Smooth muscle cell (in vitro differentiated cells): ENCODE results near the gene MARVELD1. TPM values are rescaled to one million over a fixed set of nuclear protein-coding genes. Genes with fewer than 3 reads are reported as not detected.

Experiments used
- DNase-seq: peaks from one replicate; lab custom pipeline; 2025; ENCODE audit not compliant: unreplicated experiment; lab: John Stamatoyannopoulos, UW
- H2AFZ ChIP-seq: fragments of 200-600 bp; sonication (generic); 2 replicates; pipeline ENCODE4 v1.6.0; 2016; ENCODE audit warnings: antibody characterized with exemption, low read depth, mild to moderate bottlenecking
- H3F3A ChIP-seq: fragments of 200-600 bp; sonication (generic); 2 replicates; pipeline ENCODE4 v1.6.0; 2017; ENCODE audit warnings: antibody characterized with exemption, low read depth
- H3K27ac ChIP-seq: fragments of 200-600 bp; sonication (generic); 2 replicates; pipeline ENCODE4 v1.5.1; 2016; ENCODE audit warnings: low read depth, mild to moderate bottlenecking
- H3K27me3 ChIP-seq: fragments of 200-600 bp; sonication (generic); 2 replicates; pipeline ENCODE4 v1.6.1; 2016; ENCODE audit warnings: low read depth, mild to moderate bottlenecking
- H3K36me3 ChIP-seq: fragments of 200-600 bp; sonication (generic); 2 replicates; pipeline ENCODE4 v1.5.1; 2016; ENCODE audit warnings: low read depth
- H3K4me1 ChIP-seq: fragments of 200-600 bp; sonication (generic); 2 replicates; pipeline ENCODE4 v1.5.1; 2016; ENCODE audit warnings: low read depth
- H3K4me2 ChIP-seq: fragments of 200-600 bp; sonication (generic); 2 replicates; pipeline ENCODE4 v1.6.0; 2016; ENCODE audit warnings: mild to moderate bottlenecking
- H3K4me3 ChIP-seq: fragments of 200-600 bp; sonication (generic); 2 replicates; pipeline ENCODE4 v1.5.1; 2016; ENCODE audit warnings: mild to moderate bottlenecking
- H3K79me2 ChIP-seq: fragments of 200-600 bp; sonication (generic); 2 replicates; pipeline ENCODE4 v1.6.0; 2016; ENCODE audit warnings: low read depth, mild to moderate bottlenecking
- H3K9ac ChIP-seq: fragments of 200-600 bp; sonication (generic); 2 replicates; pipeline ENCODE4 v1.6.0; 2016; ENCODE audit warnings: low read depth
- H3K9me3 ChIP-seq: fragments of 200-600 bp; sonication (generic); replicated peaks from 2 replicates; pipeline ENCODE4 v1.5.1; 2016; ENCODE audit warnings: low read depth
- H4K20me1 ChIP-seq: fragments of 200-600 bp; sonication (generic); 2 replicates; pipeline ENCODE4 v1.6.0; 2016; ENCODE audit warnings: low read depth
- CTCF ChIP-seq: fragments of 200-600 bp; sonication (generic); IDR thresholded peaks from 2 replicates; pipeline ENCODE4 v1.5.1; 2017; ENCODE audit warnings: borderline replicate concordance, mild to moderate bottlenecking, antibody characterized with exemption; ENCODE audit not compliant: insufficient read depth, poor library complexity, severe bottlenecking
- WGBS: methylation state at CpG from one replicate; pipeline ENCODE4 v1.1.7; 2016; ENCODE audit warnings: low lambda C conversion rate; 5-methylcytosine and 5-hydroxymethylcytosine counted together
- polyA plus RNA-seq: library from polyadenylated mRNA; unstranded; fragments of >200 nt; fragmentation: Nextera tagmentation; extraction: Ambion mirVana; gene quantifications from 2 replicates; pipeline ENCODE4 v1.2.1, GENCODE V29; 2016
- total RNA-seq: library from RNA; depleted of rRNA; stranded (reverse); fragments of >200 nt; gene quantifications from 2 replicates; pipeline ENCODE4 v1.2.3, GENCODE V29; 2014

The MARVELD1 gene
- total and polyA plus RNA-seq, 2 experiments from 2014 or later, result 46.3 to 132 TPM

GRCh38 chr10:97669571-97669970 is 44.0 kb upstream of the MARVELD1 start:
- Histone ChIP-seq H3K27me3 (no peaks in the 10 kb centered on the region), H3K4me3 (no peak overlapping the region), H3K79me2 (no peaks in the 10 kb centered on the region), H3K9ac (no peak overlapping the region), H3K4me2 (no peak overlapping the region), H4K20me1 (no peaks in the 10 kb centered on the region), H3F3A (no peaks in the 10 kb centered on the region), H3K36me3 (peaks cover 15% of the 10 kb centered on the region), H3K9me3 (no peaks in the 10 kb centered on the region), H2AFZ (no peak overlapping the region), H3K4me1 (no peaks in the 10 kb centered on the region), H3K27ac (no peak overlapping the region)
- TF ChIP-seq CTCF, result no peak
- WGBS, result 83% methylated on average over 1 of the region's 1 CpG
- no peak for DNase-seq

GRCh38 chr10:97673736-97674525 is 39.6 kb upstream of the MARVELD1 start:
- Histone ChIP-seq H3K9ac (no peak overlapping the region), H3K27me3 (no peaks in the 10 kb centered on the region), H3K4me3 (no peak overlapping the region), H3K9me3 (no peaks in the 10 kb centered on the region), H3K36me3 (peaks cover 4% of the 10 kb centered on the region), H3K79me2 (no peaks in the 10 kb centered on the region), H3K27ac (no peak overlapping the region), H3K4me1 (no peaks in the 10 kb centered on the region), H2AFZ (no peak overlapping the region), H3K4me2 (no peak overlapping the region), H4K20me1 (no peaks in the 10 kb centered on the region), H3F3A (no peaks in the 10 kb centered on the region)
- 90% methylated on average over 8 of the region's 8 CpGs for WGBS
- DNase-seq, result no peak
- no peak for TF ChIP-seq CTCF

- no peak for DNase-seq
- Histone ChIP-seq H3K4me2 (no peak overlapping the region), H2AFZ (no peak overlapping the region), H3K27me3 (no peaks in the 10 kb centered on the region), H3K27ac (no peak overlapping the region), H3K4me1 (no peaks in the 10 kb centered on the region), H3K36me3 (peaks cover 4% of the 10 kb centered on the region), H3K4me3 (no peak overlapping the region), H4K20me1 (no peaks in the 10 kb centered on the region), H3F3A (no peaks in the 10 kb centered on the region), H3K9me3 (no peaks in the 10 kb centered on the region), H3K79me2 (no peaks in the 10 kb centered on the region), H3K9ac (no peak overlapping the region)
- no peak for TF ChIP-seq CTCF
- WGBS, result 96% methylated on average over 9 of the region's 9 CpGs
Measured at GRCh38 chr10:97675222-97675621, 38.3 kb upstream of the MARVELD1 start.
